HG02884 (cell line): ENCODE data around the gene FECH.
"Not testable (repeated sequence)": the region's sequence is repeated elsewhere in the genome, so short reads cannot be mapped to it uniquely, and the experiment has no call there.

ENCODE experiments used
- ATAC-seq: cut with Tn5 transposase; IDR thresholded peaks from one replicate; pipeline ENCODE4 v1.9.1; 2021; ENCODE audit warnings: mild to moderate bottlenecking, moderate library complexity; ENCODE audit not compliant: unreplicated experiment

Gene FECH

GRCh38 chr18:57533006-57533867 is 53.3 kb downstream of the FECH start:
- ATAC-seq: no peak

- ATAC-seq: no peak
Measured at GRCh38 chr18:57529151-57529550, 57.4 kb downstream of the FECH start.

GRCh38 chr18:57527556-57528229 is 58.8 kb downstream of the FECH start:
- ATAC-seq: no peak

- peak; percentile 84 for ATAC-seq
Measured at GRCh38 chr18:57523171-57523956, 63.1 kb downstream of the FECH start.

- not testable (repeated sequence) for ATAC-seq
Measured at GRCh38 chr18:57522348-57522747, 64.2 kb downstream of the FECH start.

GRCh38 chr18:57519668-57520424 is 66.7 kb downstream of the FECH start:
- no peak for ATAC-seq

- ATAC-seq: no peak
Measured at GRCh38 chr18:57518533-57518932, 68.0 kb downstream of the FECH start.

GRCh38 chr18:57516056-57516455 is 70.4 kb downstream of the FECH start:
- no peak for ATAC-seq

- ATAC-seq: no peak
Measured at GRCh38 chr18:57505231-57505630, 81.3 kb downstream of the FECH start.

GRCh38 chr18:57502624-57503023 is 83.9 kb downstream of the FECH start:
- ATAC-seq: no peak

GRCh38 chr18:57498682-57499256 is 87.7 kb downstream of the FECH start:
- ATAC-seq: no peak
